HCT116 (cell line): ENCODE data around the gene SPEF1. TPM values are rescaled to one million over a fixed set of nuclear protein-coding genes. Genes with fewer than 3 reads are reported as not detected.

Experiments used
- ATAC-seq: fragments of 200-7000 bp; cut with Tn5 transposase; 2 replicates; pipeline ENCODE4 v1.9.1; 2020; ENCODE audit warnings: mild to moderate bottlenecking, moderate library complexity
- BruUV-seq: library from RNA; stranded (reverse); fragments of 400-500 nt; replicated peaks from 2 replicates; lab custom pipeline; 2021; lab: Mats Ljungman, UMichigan
- CTCF ChIA-PET: fragments of 300-600 bp; sonication (Branson Sonifier 250); formaldehyde crosslinking; loops from one replicate; lab custom pipeline; 2021; ENCODE audit warnings: antibody characterized with exemption; lab: Charles Lee
- POLR2A ChIA-PET: fragments of 300-600, 350-600 bp; sonication (Branson Sonifier 250); formaldehyde crosslinking; loops from one replicate; lab custom pipeline; 2021; ENCODE audit warnings: antibody characterized with exemption; lab: Charles Lee
- RAD21 ChIA-PET, 2 experiments: fragments of 300-600 bp; sonication (Branson Sonifier 250); formaldehyde crosslinking; loops; one replicate each; lab custom pipeline; 2023; ENCODE audit warnings: low total read pairs in 2 of 2; ENCODE audit not compliant: uncharacterized antibody in 2 of 2, unreplicated experiment in 2 of 2, low non-redundant PET in 1 of 2; lab: Charles Lee
- DNase-seq: peaks from one replicate; pipeline ENCODE4 v3.0.0-alpha.2; 2010; ENCODE audit warnings: low read depth, low spot score
- H2AFZ ChIP-seq: fragments of 200-600 bp; shearing (Covaris generic), sonication (generic); 2 replicates; pipeline ENCODE4 v1.6.1; 2017; ENCODE audit warnings: low read depth, mixed run types, mixed read lengths, antibody characterized with exemption, low read length; ENCODE audit not compliant: poor library complexity, severe bottlenecking
- H3K27ac ChIP-seq: 2 replicates; pipeline ENCODE4 v1.5.1; 2012; ENCODE audit warnings: low read depth, low read length
- H3K27me3 ChIP-seq: fragments of 200-600 bp; sonication (generic); 2 replicates; pipeline ENCODE4 v1.6.1; 2016; ENCODE audit warnings: mixed run types, low read length, mixed read lengths; ENCODE audit not compliant: insufficient read depth
- H3K36me3 ChIP-seq, 2 experiments: fragments of 200-500 bp in 1 of 2; fragments of 200-600 bp in 1 of 2; sonication (Bioruptor generic) in 1 of 2; sonication (generic) in 1 of 2; 2 replicates each; pipeline versions ENCODE4 v1.5.1 to v1.6.1; 2014 to 2016; ENCODE audit warnings: low read length in 2 of 2, inconsistent platforms in 1 of 2, mixed read lengths in 1 of 2, mixed run types in 1 of 2; ENCODE audit not compliant: insufficient read depth in 2 of 2, control insufficient read depth in 1 of 2
- H3K4me1 ChIP-seq, 2 experiments: fragments of 200-600 bp in 1 of 2; sonication (generic) in 1 of 2; 2 replicates each; pipeline versions ENCODE4 v1.5.1 to v1.6.1; 2012 to 2017; ENCODE audit warnings: low read length in 2 of 2, inconsistent platforms in 1 of 2, mild to moderate bottlenecking in 1 of 2, mixed read lengths in 1 of 2, mixed run types in 1 of 2, moderate library complexity in 1 of 2; ENCODE audit not compliant: insufficient read depth in 2 of 2, control insufficient read depth in 1 of 2
- H3K4me2 ChIP-seq: fragments of 200-600 bp; sonication (generic); 2 replicates; pipeline ENCODE4 v1.6.1; 2017; ENCODE audit warnings: mixed run types, low read length, mixed read lengths
- H3K4me3 ChIP-seq, 2 experiments: fragments of 200-600 bp in 1 of 2; sonication (generic) in 1 of 2; replicated peaks in 1 of 2; 2 replicates each; pipeline ENCODE4 v1.5.1; 2011 to 2016; ENCODE audit warnings: low read length in 2 of 2, control low read depth in 1 of 2, low read depth in 1 of 2, mild to moderate bottlenecking in 1 of 2, mixed read lengths in 1 of 2, mixed run types in 1 of 2
- H3K79me2 ChIP-seq: fragments of 200-600 bp; sonication (generic); 2 replicates; pipeline ENCODE4 v1.6.1; 2017; ENCODE audit warnings: mild to moderate bottlenecking, mixed run types, low read length, moderate library complexity, mixed read lengths; ENCODE audit not compliant: insufficient read depth
- H3K9ac ChIP-seq: fragments of 200-600 bp; sonication (generic); 2 replicates; pipeline ENCODE4 v1.6.1; 2016; ENCODE audit warnings: low read length, mixed read lengths
- H3K9me2 ChIP-seq: fragments of 200-600 bp; sonication (generic), shearing (Covaris generic); 2 replicates; pipeline ENCODE4 v1.6.1; 2017; ENCODE audit warnings: mixed run types, mild to moderate bottlenecking, moderate library complexity; ENCODE audit not compliant: insufficient read depth
- H3K9me3 ChIP-seq, 2 experiments: fragments of 200-500 bp in 1 of 2; fragments of 200-600 bp in 1 of 2; sonication (Bioruptor generic) in 1 of 2; sonication (generic) in 1 of 2; 2 replicates each; pipeline ENCODE4 v1.6.1; 2014 to 2017; ENCODE audit warnings: low read length in 2 of 2, mixed read lengths in 2 of 2, inconsistent platforms in 1 of 2, low read depth in 1 of 2, mild to moderate bottlenecking in 1 of 2, mixed run types in 1 of 2, moderate library complexity in 1 of 2; ENCODE audit not compliant: control insufficient read depth in 1 of 2, insufficient read depth in 1 of 2
- H4K20me1 ChIP-seq: fragments of 200-600 bp; sonication (generic), shearing (Covaris generic); 2 replicates; pipeline ENCODE4 v1.6.1; 2017; ENCODE audit warnings: mixed run types, mild to moderate bottlenecking, moderate library complexity; ENCODE audit not compliant: insufficient read depth
- CBX3 ChIP-seq: IDR thresholded peaks from 2 replicates; pipeline ENCODE4 v1.6.1; 2012; ENCODE audit warnings: low read depth
- EGR1 ChIP-seq: IDR thresholded peaks from 2 replicates; pipeline ENCODE4 v1.6.1; 2012; ENCODE audit warnings: low read depth
- EZH2 ChIP-seq: fragments of 200-600 bp; sonication (generic); IDR thresholded peaks from 2 replicates; pipeline ENCODE4 v1.6.1; 2017; ENCODE audit warnings: antibody characterized with exemption, mixed run types
- FOSL1 ChIP-seq: IDR thresholded peaks from 2 replicates; pipeline ENCODE4 v1.6.1; 2012; ENCODE audit warnings: low read depth
- POLR2A ChIP-seq: IDR thresholded peaks from 2 replicates; pipeline ENCODE4 v1.7.0; 2011; ENCODE audit warnings: borderline replicate concordance; ENCODE audit not compliant: insufficient read depth, insufficient read length; ENCODE audit errors: extremely low read depth
- POLR2AphosphoS5 ChIP-seq: IDR thresholded peaks from 2 replicates; pipeline ENCODE4 v1.6.1; 2011; ENCODE audit warnings: mild to moderate bottlenecking, low read depth, low read length, moderate library complexity
- RAD21 ChIP-seq: IDR thresholded peaks from 2 replicates; pipeline ENCODE4 v1.6.1; 2012; ENCODE audit warnings: low read depth, mild to moderate bottlenecking
- SIN3A ChIP-seq: IDR thresholded peaks from 2 replicates; pipeline ENCODE4 v1.6.1; 2012; ENCODE audit warnings: low read depth
- SP1 ChIP-seq: IDR thresholded peaks from 2 replicates; pipeline ENCODE4 v1.6.1; 2012; ENCODE audit warnings: low read depth
- ZFX ChIP-seq: fragments of 450-650 bp; IDR thresholded peaks from 2 replicates; pipeline ENCODE4 v1.6.1; 2017
- intact Hi-C: fragments of 100-400 bp; cut with micrococcal nuclease; formaldehyde crosslinking; loops from 2 replicates; pipeline ENCODE4 v1.10.0; 2022
- total RNA-seq: library from RNA; stranded (reverse); gene quantifications from one replicate; pipeline ENCODE4 v1.2.1, GENCODE V29; 2021; ENCODE audit not compliant: unreplicated experiment
- TF ChIP-seq, protein P1 (sequence below): IDR thresholded peaks from 2 replicates; pipeline ENCODE4 v1.6.1; 2012; ENCODE audit warnings: low read depth

SPEF1 gene
- total RNA-seq, 1 experiment from 2014 or later, result 0.93 TPM

DNA sequence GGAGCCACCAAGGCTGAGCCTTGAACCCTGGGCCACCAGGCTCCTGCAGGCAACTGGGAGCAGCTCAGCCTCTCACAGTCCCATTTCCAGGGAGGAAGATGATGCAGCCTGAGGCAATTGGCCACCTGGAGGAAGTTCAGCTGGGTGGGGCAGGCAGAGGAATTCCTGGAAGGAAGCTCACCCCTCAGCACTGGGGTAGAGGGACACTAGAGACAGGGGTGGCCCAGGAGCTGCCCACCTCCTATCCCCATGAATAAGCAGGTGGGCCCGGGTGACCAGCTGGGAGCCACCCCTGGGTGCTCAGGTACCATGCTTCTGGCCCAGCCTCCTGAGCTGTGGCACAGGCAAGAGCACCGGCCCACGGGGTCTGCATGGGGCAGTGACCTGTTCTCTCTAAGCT is 52.4 kb downstream of the SPEF1 start:
- Histone ChIP-seq H3K27me3 (0 out of 2 replicates have a peak, but pooled peaks cover 8% of the 10 kb centered on the region), H3K9me2 (no peaks in the 10 kb centered on the region), H3K9me3 (no peaks in the 10 kb centered on the region)
- DNase-seq, result no peak
- no peak for ATAC-seq
- no peak for TF ChIP-seq SP1
- TF ChIP-seq RAD21, result no peak
- no peak for TF ChIP-seq ZFX
- no peak for TF ChIP-seq CBX3
- TF ChIP-seq SIN3A, result no peak
- TF ChIP-seq, protein P1, sequence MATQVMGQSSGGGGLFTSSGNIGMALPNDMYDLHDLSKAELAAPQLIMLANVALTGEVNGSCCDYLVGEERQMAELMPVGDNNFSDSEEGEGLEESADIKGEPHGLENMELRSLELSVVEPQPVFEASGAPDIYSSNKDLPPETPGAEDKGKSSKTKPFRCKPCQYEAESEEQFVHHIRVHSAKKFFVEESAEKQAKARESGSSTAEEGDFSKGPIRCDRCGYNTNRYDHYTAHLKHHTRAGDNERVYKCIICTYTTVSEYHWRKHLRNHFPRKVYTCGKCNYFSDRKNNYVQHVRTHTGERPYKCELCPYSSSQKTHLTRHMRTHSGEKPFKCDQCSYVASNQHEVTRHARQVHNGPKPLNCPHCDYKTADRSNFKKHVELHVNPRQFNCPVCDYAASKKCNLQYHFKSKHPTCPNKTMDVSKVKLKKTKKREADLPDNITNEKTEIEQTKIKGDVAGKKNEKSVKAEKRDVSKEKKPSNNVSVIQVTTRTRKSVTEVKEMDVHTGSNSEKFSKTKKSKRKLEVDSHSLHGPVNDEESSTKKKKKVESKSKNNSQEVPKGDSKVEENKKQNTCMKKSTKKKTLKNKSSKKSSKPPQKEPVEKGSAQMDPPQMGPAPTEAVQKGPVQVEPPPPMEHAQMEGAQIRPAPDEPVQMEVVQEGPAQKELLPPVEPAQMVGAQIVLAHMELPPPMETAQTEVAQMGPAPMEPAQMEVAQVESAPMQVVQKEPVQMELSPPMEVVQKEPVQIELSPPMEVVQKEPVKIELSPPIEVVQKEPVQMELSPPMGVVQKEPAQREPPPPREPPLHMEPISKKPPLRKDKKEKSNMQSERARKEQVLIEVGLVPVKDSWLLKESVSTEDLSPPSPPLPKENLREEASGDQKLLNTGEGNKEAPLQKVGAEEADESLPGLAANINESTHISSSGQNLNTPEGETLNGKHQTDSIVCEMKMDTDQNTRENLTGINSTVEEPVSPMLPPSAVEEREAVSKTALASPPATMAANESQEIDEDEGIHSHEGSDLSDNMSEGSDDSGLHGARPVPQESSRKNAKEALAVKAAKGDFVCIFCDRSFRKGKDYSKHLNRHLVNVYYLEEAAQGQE, result no peak
- TF ChIP-seq, all 23 proteins: peak for 0
- ChIA-PET RAD21 (no interaction called here), POLR2A (no interaction called here), CTCF (interaction anchor here (0.6 to 2.2 kb wide), 5 partner anchors 8 to 24 kb away, joined by 3 to 5 read pairs (median 3); partner anchors contain the start of gene SIGLEC1)
- Histone ChIP-seq H3K4me1 (peaks cover 3 to 25% of the 10 kb centered on the region in 2 experiments; a peak in 3 of 4 replicates), H3K27ac (no peak overlapping the region), H3K4me3 (no peak overlapping the region), H4K20me1 (no peaks in the 10 kb centered on the region), H3K4me2 (peak overlapping the region; percentile 16), H3K9ac (no peak overlapping the region), H3K36me3 (no peaks in the 10 kb centered on the region), H2AFZ (no peak overlapping the region), H3K79me2 (no peaks in the 10 kb centered on the region)
- intact Hi-C loops, result no loop called here
- BruUV-seq, result no TSS peak

DNA sequence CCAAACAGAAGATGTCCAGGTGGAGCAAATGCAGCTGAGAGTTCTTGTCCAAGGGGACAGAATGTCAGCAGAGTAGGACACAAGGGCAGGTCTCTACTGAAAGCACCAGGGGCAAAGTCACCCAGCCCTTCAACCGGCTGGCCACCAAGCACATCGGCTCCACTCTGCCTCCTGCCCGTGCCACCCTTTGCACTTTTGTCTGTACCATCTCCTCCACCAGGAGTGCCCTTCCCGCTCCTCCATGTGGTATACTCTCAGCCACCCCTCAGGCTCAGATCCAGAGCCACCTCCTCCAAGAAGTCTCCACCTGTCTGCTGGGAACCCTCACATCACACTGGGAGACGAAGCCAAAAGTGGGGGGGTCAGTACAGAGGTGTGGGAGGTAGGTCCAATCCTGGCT is 52.9 kb downstream of the SPEF1 start:
- H3K4me2 ChIP-seq, result peak overlapping the region; percentile 16
- 0 out of 2 replicates have a peak, but pooled peaks cover 8% of the 10 kb centered on the region for H3K27me3 ChIP-seq
- ChIA-PET CTCF (interaction anchor here (1.0 to 2.2 kb wide), 4 partner anchors 9 to 18 kb away, joined by 3 to 5 read pairs (median 4); partner anchors contain the start of gene SIGLEC1), RAD21 (no interaction called here), POLR2A (no interaction called here)
- H3K27ac ChIP-seq, result no peak overlapping the region
- no peak overlapping the region for H3K4me3 ChIP-seq
- ATAC-seq (peak; percentile 18; the same call in 1 of the 2 replicates), DNase-seq (no peak)
- peaks cover 3 to 20% of the 10 kb centered on the region in 2 experiments; a peak in 2 of 4 replicates for H3K4me1 ChIP-seq
- no TSS peak for BruUV-seq
- no peak overlapping the region for H3K9ac ChIP-seq
- no peaks in the 10 kb centered on the region for H3K36me3 ChIP-seq
- H4K20me1 ChIP-seq, result no peaks in the 10 kb centered on the region
- H2AFZ ChIP-seq, result no peak overlapping the region
- no peaks in the 10 kb centered on the region for H3K9me3 ChIP-seq
- H3K9me2 ChIP-seq, result no peaks in the 10 kb centered on the region
- intact Hi-C loops, result no loop called here
- H3K79me2 ChIP-seq, result no peaks in the 10 kb centered on the region
- no peak for TF ChIP-seq FOSL1
- no peak for TF ChIP-seq EZH2
- TF ChIP-seq, protein P1, result no peak
- no peak for TF ChIP-seq POLR2A
- TF ChIP-seq ZFX, result no peak
- no peak for TF ChIP-seq POLR2AphosphoS5
- TF ChIP-seq SP1, result no peak
- no peak for TF ChIP-seq SIN3A
- no peak for TF ChIP-seq EGR1
